Activated naive CD4-positive, alpha-beta T cell (primary cell): Measurements from ENCODE around the gene HLA-DQA1.
"Not testable (repeated sequence)": the region's sequence is repeated elsewhere in the genome, so short reads cannot be mapped to it uniquely, and the experiment has no call there.

Experiments used
- DNase-seq, 4 experiments: peaks; one replicate each; lab custom pipeline; 2025; lab: John Stamatoyannopoulos, UW

Gene HLA-DQA1

GRCh38 chr6:32637219-32637880 lies at the start of gene HLA-DQA1:
TSS of gene HLA-DQA1 (plus strand) at chr6:32637406. CDS start at chr6:32637459, 53 bp downstream.
- DNase-seq: no peak

GRCh38 chr6:32588156-32588555 lies 49.0 kb upstream of the HLA-DQA1 start:
- no peak for DNase-seq

- no peak for DNase-seq
Measured at GRCh38 chr6:32589596-32590449, 47.4 kb upstream of the HLA-DQA1 start, which contains the start of gene HLA-DRB1. TSS of gene HLA-DRB1 (minus strand) at chr6:32589848. CDS start at chr6:32589742, 106 bp downstream.

GRCh38 chr6:32590713-32591112 lies 46.5 kb upstream of the HLA-DQA1 start:
- not testable (repeated sequence) for DNase-seq

GRCh38 chr6:32597024-32597423 lies 40.2 kb upstream of the HLA-DQA1 start:
- no peak for DNase-seq

GRCh38 chr6:32602383-32602782 lies 34.8 kb upstream of the HLA-DQA1 start:
- no peak for DNase-seq

- no peak for DNase-seq
Measured at GRCh38 chr6:32603222-32603621, 34.0 kb upstream of the HLA-DQA1 start.

GRCh38 chr6:32603888-32604287 lies 33.3 kb upstream of the HLA-DQA1 start:
- DNase-seq: no peak

GRCh38 chr6:32604434-32604877 lies 32.8 kb upstream of the HLA-DQA1 start:
- no peak for DNase-seq

GRCh38 chr6:32607263-32607987 lies 29.8 kb upstream of the HLA-DQA1 start:
- no peak for DNase-seq

GRCh38 chr6:32607988-32608298 lies 29.3 kb upstream of the HLA-DQA1 start:
- DNase-seq: no peak

GRCh38 chr6:32608362-32608761 lies 28.8 kb upstream of the HLA-DQA1 start:
- DNase-seq: no peak

- DNase-seq: no peak
Measured at GRCh38 chr6:32609391-32609730, 27.8 kb upstream of the HLA-DQA1 start.

- DNase-seq: no peak
Measured at GRCh38 chr6:32609731-32610640, 27.2 kb upstream of the HLA-DQA1 start.

GRCh38 chr6:32610682-32611296 lies 26.4 kb upstream of the HLA-DQA1 start:
- DNase-seq: no peak

GRCh38 chr6:32613475-32613874 lies 23.7 kb upstream of the HLA-DQA1 start:
- no peak for DNase-seq

- no peak for DNase-seq
Measured at GRCh38 chr6:32614366-32615081, 22.7 kb upstream of the HLA-DQA1 start.

- no peak for DNase-seq
Measured at GRCh38 chr6:32615885-32616532, 21.2 kb upstream of the HLA-DQA1 start.

GRCh38 chr6:32617751-32618150 lies 19.5 kb upstream of the HLA-DQA1 start:
- DNase-seq: no peak

GRCh38 chr6:32621372-32621771 lies 15.8 kb upstream of the HLA-DQA1 start:
- no peak for DNase-seq
